HG02571 (cell line): ENCODE data around the gene ST3GAL6.

Experiments
- ATAC-seq: cut with Tn5 transposase; IDR thresholded peaks from one replicate; pipeline ENCODE4 v1.9.1; 2021; ENCODE audit warnings: mild to moderate bottlenecking, moderate library complexity; ENCODE audit not compliant: unreplicated experiment

ST3GAL6 gene

DNA sequence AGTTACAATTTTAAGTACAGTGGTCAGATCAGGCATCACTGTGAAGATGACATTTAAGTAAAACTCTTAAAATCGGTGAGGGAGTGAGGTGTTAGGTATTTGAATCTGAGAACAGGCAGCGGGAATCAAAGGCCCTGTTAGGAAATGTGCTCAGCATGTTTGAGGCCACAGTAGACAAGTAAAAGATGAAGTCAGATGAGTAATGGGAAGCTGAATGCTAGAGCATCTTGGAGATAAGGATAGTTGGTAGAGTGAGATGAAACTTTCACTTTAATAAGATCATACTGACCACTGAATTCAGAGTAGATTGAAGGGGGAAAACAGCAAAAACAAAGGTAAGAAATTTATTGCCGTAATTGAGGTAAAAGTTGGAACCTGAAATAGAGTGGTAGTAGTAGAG is 76.7 kb downstream of the ST3GAL6 start:
- ATAC-seq: no peak

DNA sequence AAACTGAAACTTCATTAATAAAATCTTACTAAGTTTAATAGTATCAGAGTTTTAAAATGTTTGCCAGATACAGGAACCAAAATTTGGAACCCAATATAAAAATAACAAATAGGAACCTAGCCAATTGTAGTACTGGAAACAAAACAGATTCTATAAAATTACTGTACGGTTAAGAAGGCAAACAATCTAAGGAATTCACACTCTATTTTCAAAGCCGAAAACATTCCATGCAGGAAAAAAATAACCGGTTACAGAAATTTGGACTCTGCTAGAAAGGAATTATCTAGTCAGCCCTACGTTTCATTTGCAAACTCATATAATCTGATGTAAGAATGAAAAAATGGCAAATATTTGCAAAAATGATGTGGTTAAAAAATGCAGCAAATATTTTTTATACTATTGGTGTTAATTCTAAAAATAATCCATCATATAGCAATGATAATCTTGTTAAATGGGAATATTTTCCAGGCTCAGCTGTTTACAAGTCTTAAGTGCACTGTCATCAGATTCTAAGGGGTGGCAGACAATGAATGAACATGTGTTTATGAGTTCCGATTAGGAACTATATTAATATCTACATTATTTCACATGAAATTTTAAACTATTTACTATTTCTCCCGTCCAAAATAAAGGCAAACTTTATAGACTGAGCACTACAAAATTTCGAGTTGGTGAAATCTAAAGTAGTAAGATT is 80.3 kb downstream of the ST3GAL6 start:
- ATAC-seq: no peak
